ENCODE results near the gene PRPSAP2.

Gene PRPSAP2

DNA sequence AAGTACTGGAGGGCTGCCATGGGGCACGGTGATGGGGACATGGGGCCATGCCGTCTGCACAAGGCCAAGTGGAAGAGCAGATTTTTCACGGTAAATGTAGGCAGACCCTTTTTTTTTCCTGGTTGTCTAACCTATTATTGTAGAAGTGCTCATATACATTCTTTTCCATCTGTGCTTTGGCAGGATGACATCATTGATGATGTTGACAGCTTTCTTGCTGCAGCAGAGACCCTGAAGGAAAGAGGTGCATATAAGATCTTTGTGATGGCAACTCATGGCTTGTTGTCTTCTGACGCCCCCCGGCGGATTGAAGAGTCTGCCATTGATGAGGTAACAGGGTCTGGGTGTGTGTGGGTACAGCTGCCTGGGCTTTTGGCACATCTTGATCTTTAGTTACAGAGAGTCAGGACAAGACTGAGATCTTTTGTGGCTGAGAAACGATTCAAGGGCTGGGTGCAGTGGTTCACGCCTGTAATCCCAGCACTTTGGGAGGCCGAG is 70.7 kb downstream of the PRPSAP2 start:
- TF ChIP-seq CTCF (IDR thresholded peaks at IDR 0.05; ENCODE audit: low read depth, low read length, missing control alignments) = no peak
- no peak overlapping the region for H3K4me3 ChIP-seq (replicated peaks; ENCODE audit: low read depth, low read length)
- no peak for DNase-seq (ENCODE audit: extremely low read depth, low read depth)

DNA sequence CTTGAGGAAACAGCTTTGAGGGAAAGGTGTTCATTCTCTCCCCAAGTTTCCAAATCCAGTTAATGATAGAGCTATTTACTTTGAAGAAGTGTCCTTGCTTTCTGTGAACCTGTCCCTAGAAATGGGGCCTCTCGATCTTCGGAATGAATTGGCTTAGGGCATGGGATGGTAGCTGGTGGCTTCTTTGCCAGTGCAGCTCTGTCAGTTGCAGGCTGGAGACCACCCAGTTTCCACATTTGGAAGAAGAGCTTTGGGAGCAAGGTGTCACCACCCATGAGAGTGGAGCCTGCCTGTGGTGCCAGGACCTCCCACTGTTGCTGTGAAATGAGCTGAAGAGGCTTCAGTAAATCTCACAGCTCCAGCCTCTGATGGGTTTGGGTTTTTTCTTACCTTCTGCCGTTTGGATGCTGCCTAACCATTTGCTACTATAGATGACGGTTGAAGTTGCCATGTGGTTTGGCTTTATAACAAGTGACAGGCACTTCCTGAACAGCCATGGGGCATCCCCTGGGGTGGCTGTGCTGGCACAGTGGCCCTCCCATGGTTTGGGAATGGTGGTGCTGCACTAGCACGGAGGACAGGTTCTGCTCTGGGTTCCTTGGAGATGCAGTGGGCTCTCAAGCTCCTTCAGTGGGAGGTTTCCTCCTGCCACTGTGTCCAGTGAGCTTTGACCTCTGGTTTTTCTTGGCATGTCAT is 74.6 kb downstream of the PRPSAP2 start:
- DNase-seq (ENCODE audit: extremely low read depth, low read depth) = no peak
- H3K4me3 ChIP-seq (replicated peaks; ENCODE audit: low read depth, low read length) = no peak overlapping the region
- no peak for TF ChIP-seq CTCF (IDR thresholded peaks at IDR 0.05; ENCODE audit: low read depth, low read length, missing control alignments)

- no peak for TF ChIP-seq CTCF (IDR thresholded peaks at IDR 0.05; ENCODE audit: low read depth, low read length, missing control alignments)
- no peak for DNase-seq (ENCODE audit: extremely low read depth, low read depth)
- no peak overlapping the region for H3K4me3 ChIP-seq (replicated peaks; ENCODE audit: low read depth, low read length)
These were observed 75.4 kb downstream of the PRPSAP2 start for GRCh38 chr17:18933102-18934058.

GRCh38 chr17:18937981-18938691 is 80.2 kb downstream of the PRPSAP2 start:
- TF ChIP-seq CTCF (IDR thresholded peaks at IDR 0.05; ENCODE audit: low read depth, low read length, missing control alignments) = no peak
- DNase-seq (ENCODE audit: extremely low read depth, low read depth) = no peak

GRCh38 chr17:18938692-18939023 is 80.7 kb downstream of the PRPSAP2 start:
- H3K4me3 ChIP-seq (replicated peaks; ENCODE audit: low read depth, low read length) = no peak overlapping the region
- no peak for DNase-seq (ENCODE audit: extremely low read depth, low read depth)
- no peak for TF ChIP-seq CTCF (IDR thresholded peaks at IDR 0.05; ENCODE audit: low read depth, low read length, missing control alignments)

More at GRCh38 chr17:18937981-18938691, 80.2 kb downstream of the PRPSAP2 start:
- H3K4me3 ChIP-seq (replicated peaks; ENCODE audit: low read depth, low read length) = no peak overlapping the region

DNA sequence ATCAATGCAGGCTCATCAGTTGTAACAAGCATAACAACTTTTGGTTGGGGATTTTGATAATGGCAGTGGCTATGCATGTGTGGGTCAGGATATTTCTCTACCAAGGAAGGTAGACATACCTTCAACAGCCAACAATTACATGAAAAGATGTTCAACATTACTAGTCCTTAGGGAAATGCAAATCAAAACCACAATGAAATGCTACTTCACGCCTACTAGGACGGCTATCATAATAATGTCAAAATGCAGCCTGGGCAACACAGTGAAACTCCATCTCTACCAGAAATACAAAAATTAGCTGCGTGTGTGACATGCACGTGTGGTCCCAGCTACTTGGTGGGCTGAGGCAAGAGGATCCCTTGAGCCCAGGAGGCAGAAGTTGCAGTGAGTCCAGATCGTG is 86.7 kb downstream of the PRPSAP2 start:
- H3K4me3 ChIP-seq (replicated peaks; ENCODE audit: low read depth, low read length) = no peak overlapping the region
- TF ChIP-seq CTCF (IDR thresholded peaks at IDR 0.05; ENCODE audit: low read depth, low read length, missing control alignments) = no peak
- DNase-seq (ENCODE audit: extremely low read depth, low read depth) = no peak
